ENCODE data around the gene STAT1.

DNA sequence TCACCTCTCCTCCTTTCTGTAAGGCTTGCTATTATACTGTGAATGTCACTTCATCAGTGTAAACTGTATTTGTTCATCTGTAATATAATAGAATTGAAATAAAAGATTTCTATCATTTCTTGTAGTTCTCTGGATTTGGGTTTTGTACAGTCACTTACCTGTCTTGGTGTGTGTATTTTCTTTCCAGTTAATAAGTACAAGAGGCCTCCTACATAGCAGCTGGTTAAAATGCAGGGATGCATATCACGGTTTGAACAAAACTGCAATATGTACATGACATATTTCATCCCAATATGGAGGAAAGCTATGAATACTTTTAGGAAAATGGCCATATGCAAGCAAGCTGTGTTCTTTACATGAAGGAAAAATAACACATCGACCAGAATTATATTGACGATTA, 5.4 kb upstream of the STAT1 start:
- TF ChIP-seq, protein P1, sequence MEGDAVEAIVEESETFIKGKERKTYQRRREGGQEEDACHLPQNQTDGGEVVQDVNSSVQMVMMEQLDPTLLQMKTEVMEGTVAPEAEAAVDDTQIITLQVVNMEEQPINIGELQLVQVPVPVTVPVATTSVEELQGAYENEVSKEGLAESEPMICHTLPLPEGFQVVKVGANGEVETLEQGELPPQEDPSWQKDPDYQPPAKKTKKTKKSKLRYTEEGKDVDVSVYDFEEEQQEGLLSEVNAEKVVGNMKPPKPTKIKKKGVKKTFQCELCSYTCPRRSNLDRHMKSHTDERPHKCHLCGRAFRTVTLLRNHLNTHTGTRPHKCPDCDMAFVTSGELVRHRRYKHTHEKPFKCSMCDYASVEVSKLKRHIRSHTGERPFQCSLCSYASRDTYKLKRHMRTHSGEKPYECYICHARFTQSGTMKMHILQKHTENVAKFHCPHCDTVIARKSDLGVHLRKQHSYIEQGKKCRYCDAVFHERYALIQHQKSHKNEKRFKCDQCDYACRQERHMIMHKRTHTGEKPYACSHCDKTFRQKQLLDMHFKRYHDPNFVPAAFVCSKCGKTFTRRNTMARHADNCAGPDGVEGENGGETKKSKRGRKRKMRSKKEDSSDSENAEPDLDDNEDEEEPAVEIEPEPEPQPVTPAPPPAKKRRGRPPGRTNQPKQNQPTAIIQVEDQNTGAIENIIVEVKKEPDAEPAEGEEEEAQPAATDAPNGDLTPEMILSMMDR (IDR thresholded peaks at IDR 0.05; ENCODE audit: low read depth, low read length): no peak
- no peak for TF ChIP-seq EZH2phosphoT487 (IDR thresholded peaks at IDR 0.05; ENCODE audit: low read depth)
